ENCODE results near the gene ALX3.
A peak's percentile ranks its signal among the peaks of the same experiment; 100 is the strongest.

The ALX3 gene

GRCh38 chr1:110017792-110018191 lies 52.7 kb downstream of the ALX3 start:
- no peak for DNase-seq (ENCODE audit: low read depth)
- no peak for TF ChIP-seq CTCF (conservative IDR thresholded peaks at IDR 0.05; ENCODE audit: low read length)
- no peak overlapping the region for H3K4me3 ChIP-seq (ENCODE audit: low read length)

- DNase-seq (ENCODE audit: low read depth): no peak
- no peak overlapping the region for H3K4me3 ChIP-seq (ENCODE audit: low read length)
- no peak for TF ChIP-seq CTCF (conservative IDR thresholded peaks at IDR 0.05; ENCODE audit: low read length)
Observed at GRCh38 chr1:110012100-110012780, 58.2 kb downstream of the ALX3 start.

GRCh38 chr1:110011527-110012041 lies 58.9 kb downstream of the ALX3 start:
- peak; percentile 66 for DNase-seq (ENCODE audit: low read depth)
- H3K4me3 ChIP-seq (ENCODE audit: low read length): no peak overlapping the region

More at GRCh38 chr1:110011527-110012041, 58.9 kb downstream of the ALX3 start:
- peak; percentile 73 for TF ChIP-seq CTCF (conservative IDR thresholded peaks at IDR 0.05; ENCODE audit: low read length)

Measured in AG10803 (cell line).